K562 (cell line): Measurements from ENCODE around the gene CCT7. TPM values are rescaled to one million over a fixed set of nuclear protein-coding genes. Genes with fewer than 3 reads are reported as not detected.

ENCODE experiments used
- ATAC-seq: fragments of 200-7000 bp; cut with Tn5 transposase; 3 replicates; pipeline ENCODE4 v1.9.1; 2020; ENCODE audit warnings: moderate library complexity
- BruUV-seq: library from RNA; stranded (reverse); fragments of 400-500 nt; replicated peaks from 2 replicates; lab custom pipeline; 2021; lab: Mats Ljungman, UMichigan
- CTCF ChIA-PET: fragments of 300-600 bp; formaldehyde crosslinking; extraction: SDS; loops from one replicate; lab custom pipeline; 2021; ENCODE audit warnings: low intra/inter-chr PET ratio; lab: Yijun Ruan, JAX
- POLR2A ChIA-PET: fragments of 300-600, 350-650 bp; sonication (Branson Sonifier 250); formaldehyde crosslinking; extraction: SDS; loops from one replicate; lab custom pipeline; 2021; ENCODE audit warnings: antibody characterized with exemption, inconsistent platforms; lab: Yijun Ruan, JAX
- DNase-seq, 4 experiments: peaks; one replicate each; pipeline versions ENCODE4 v3.0.0 to v3.0.0-alpha.2; 2011 to 2018; ENCODE audit warnings: low spot score in 3 of 4, mixed read lengths in 3 of 4; ENCODE audit errors: extremely low read depth in 1 of 4
- FAIRE-seq: peaks from 2 replicates; lab custom pipeline; 2011; peaks lifted over from hg19 to GRCh38; lab: Jason Lieb, UNC
- H2AFZ ChIP-seq: 2 replicates; pipeline ENCODE4 v1.6.0; 2011; ENCODE audit warnings: low read depth, low read length, control low read depth, inconsistent platforms
- H3K27ac ChIP-seq: fragments of 200-600 bp; 3 replicates; pipeline ENCODE4 v1.8.0; 2011; ENCODE audit warnings: low read depth, mild to moderate bottlenecking, control low read depth, inconsistent platforms, low read length, moderate library complexity, mixed read lengths; ENCODE audit errors: extremely low read depth
- H3K27me3 ChIP-seq, 2 experiments: fragments of 300-600 bp in 1 of 2; 2 replicates in 1 of 2; 3 replicates in 1 of 2; pipeline versions ENCODE4 v1.6.0 to v1.8.0; 2011; ENCODE audit warnings: inconsistent platforms in 2 of 2, low read length in 2 of 2, mild to moderate bottlenecking in 1 of 2, mixed read lengths in 1 of 2, moderate library complexity in 1 of 2; ENCODE audit not compliant: control insufficient read depth in 2 of 2, insufficient read depth in 2 of 2
- H3K36me3 ChIP-seq: fragments of 300-600 bp; 3 replicates; pipeline ENCODE4 v1.8.0; 2011; ENCODE audit warnings: mild to moderate bottlenecking, low read length, inconsistent platforms; ENCODE audit not compliant: control insufficient read depth, insufficient read depth
- H3K4me1 ChIP-seq, 2 experiments: fragments of 200-600 bp in 1 of 2; replicated peaks in 1 of 2; 2 replicates in 1 of 2; 3 replicates in 1 of 2; pipeline versions ENCODE4 v1.5.1 to v1.8.0; 2011; ENCODE audit warnings: inconsistent platforms in 2 of 2, low read length in 2 of 2, mild to moderate bottlenecking in 1 of 2, mixed read lengths in 1 of 2, moderate library complexity in 1 of 2; ENCODE audit not compliant: control insufficient read depth in 2 of 2, insufficient read depth in 2 of 2
- H3K4me2 ChIP-seq: 2 replicates; pipeline ENCODE4 v1.6.1; 2011; ENCODE audit warnings: low read length, control low read depth, inconsistent platforms, mixed read lengths; ENCODE audit not compliant: insufficient read depth
- H3K4me3 ChIP-seq: fragments of 200-600 bp; sonication (generic), shearing (Covaris generic); 2 replicates; pipeline ENCODE4 v1.5.1; 2016; ENCODE audit warnings: control low read depth, inconsistent platforms
- H3K79me2 ChIP-seq: fragments of 200-600 bp; 3 replicates; pipeline ENCODE4 v1.8.0; 2011; ENCODE audit warnings: low read length, inconsistent platforms; ENCODE audit not compliant: control insufficient read depth, insufficient read depth
- H3K9ac ChIP-seq, 2 experiments: 2 replicates each; pipeline versions ENCODE4 v1.6.0 to v1.6.1; 2011; ENCODE audit warnings: low read depth in 2 of 2, low read length in 2 of 2, control low read depth in 1 of 2, inconsistent platforms in 1 of 2, mild to moderate bottlenecking in 1 of 2, mixed read lengths in 1 of 2; ENCODE audit not compliant: insufficient read depth in 1 of 2
- H3K9me1 ChIP-seq: one replicate; pipeline ENCODE4 v1.6.0; 2011; ENCODE audit warnings: inconsistent platforms, mild to moderate bottlenecking, low read length, moderate library complexity; ENCODE audit not compliant: control insufficient read depth, insufficient read depth
- H3K9me3 ChIP-seq: replicated peaks from 2 replicates; pipeline ENCODE4 v1.5.1; 2011; ENCODE audit warnings: low read depth, low read length, inconsistent platforms; ENCODE audit not compliant: control insufficient read depth, insufficient read depth
- H4K20me1 ChIP-seq: replicated peaks from 2 replicates; pipeline ENCODE4 v1.6.1; 2011; ENCODE audit warnings: low read length, inconsistent platforms, mixed read lengths; ENCODE audit not compliant: control insufficient read depth, insufficient read depth
- DMBX1 ChIP-seq: fragments of 250-450 bp; sonication (Bioruptor Pico); IDR thresholded peaks from 2 replicates; pipeline ENCODE4 v1.8.0; 2022; ENCODE audit warnings: inconsistent platforms, mild to moderate bottlenecking, moderate library complexity, borderline replicate concordance
- KAT7 ChIP-seq: sonication (generic); formaldehyde crosslinking; IDR thresholded peaks from 2 replicates; pipeline ENCODE4 v1.8.0; 2022; ENCODE audit warnings: missing genetic modification reagents, mild to moderate bottlenecking, borderline replicate concordance
- MAX ChIP-seq: sonication (generic); formaldehyde crosslinking; IDR thresholded peaks from 2 replicates; pipeline ENCODE4 v1.9.0; 2022; ENCODE audit warnings: mild to moderate bottlenecking, missing genetic modification reagents
- MCM2 ChIP-seq: fragments of 450-650 bp; IDR thresholded peaks from 2 replicates; pipeline ENCODE4 v1.6.1; 2017; ENCODE audit warnings: low read depth, mild to moderate bottlenecking
- SPI1 ChIP-seq: IDR thresholded peaks from 2 replicates; pipeline ENCODE4 v1.6.1; 2011; ENCODE audit warnings: low read depth, low read length, control low read depth, borderline replicate concordance
- WGBS: fragments of 100-300 bp; shearing (Covaris generic); methylation state at CpG from one replicate; pipeline ENCODE4 v1.1.6; 2016; ENCODE audit warnings: low coverage, mixed read lengths; ENCODE audit not compliant: insufficient coverage; ENCODE audit errors: missing lambda C conversion rate; 5-methylcytosine and 5-hydroxymethylcytosine counted together
- in situ Hi-C: fragments of 300-500 bp; cut with MboI; formaldehyde crosslinking; loops from 4 replicates; pipeline ENCODE4 v1.15.0; 2018; ENCODE audit warnings: inconsistent platforms, mixed read lengths
- intact Hi-C: fragments of 100-400 bp; cut with micrococcal nuclease; formaldehyde crosslinking; loops from 2 replicates; pipeline ENCODE4 v1.14.2; 2022
- polyA plus RNA-seq, 8 experiments: library from polyadenylated mRNA; depleted of rRNA in 4 of 8; stranded (reverse) in 5 of 8; unstranded in 3 of 8; fragments of >200 nt; fragmentation: Nextera tagmentation in 2 of 8; fragmentation: Illumina TruSeq in 1 of 8; extraction: Ambion mirVana in 2 of 8; extraction: Trizol in 1 of 8; gene quantifications; 2 replicates each; pipeline versions ENCODE4 v1.2.1 to v1.2.3, GENCODE V29; 2011 to 2014; ENCODE audit warnings: inconsistent platforms in 1 of 8, missing spikeins in 1 of 8
- total RNA-seq, 7 experiments: library from RNA; depleted of rRNA in 6 of 7; stranded (reverse); fragments of >200 nt in 6 of 7; fragmentation: Illumina TruSeq in 2 of 7; extraction: Trizol in 2 of 7; gene quantifications; 2 replicates each; pipeline versions ENCODE4 v1.2.1 to v1.2.3, GENCODE V29; 2011 to 2021; ENCODE audit warnings: low replicate concordance in 1 of 7

CCT7 gene
- total and polyA plus RNA-seq, 9 of the 15 experiments (the other 6 are each of a cell fraction or from before 2014, with no cell fraction given): 326 to 856 (median 638) TPM

- Histone ChIP-seq H3K36me3 (0 out of 3 replicates have a peak, but pooled peaks cover 2% of the 10 kb centered on the region), H3K4me2 (peak overlapping the region; percentile 72), H3K4me1 (peaks cover 3 to 20% of the 10 kb centered on the region in 2 experiments; a peak in 4 of 5 replicates), H3K9me1 (no peaks in the 10 kb centered on the region), H2AFZ (peak overlapping the region; percentile 93), H3K9ac (peak overlapping the region; percentile 50 to 90; a peak in 3 of 4 replicates), H3K4me3 (peak overlapping the region; percentile 58), H3K27me3 (no peaks in the 10 kb centered on the region), H3K79me2 (peaks cover 7% of the 10 kb centered on the region), H4K20me1 (peaks cover 7% of the 10 kb centered on the region; the same call in 1 of the 2 replicates), H3K9me3 (no peaks in the 10 kb centered on the region), H3K27ac (no peak overlapping the region)
- FAIRE-seq (peak; percentile 64), DNase-seq (peak in 1 of 4 experiments; percentile 27), ATAC-seq (peak; percentile 40)
- no peak for TF ChIP-seq MCM2
- no peak for TF ChIP-seq DMBX1 (CRISPR knock-in tag)
- TF ChIP-seq KAT7 (CRISPR knock-in tag): no peak
- peak; percentile 81 for TF ChIP-seq SPI1
- TF ChIP-seq MAX (CRISPR knock-in tag): peak; percentile 65
- in situ Hi-C loops: no loop called here
- POLR2A ChIA-PET: no interaction called here
- intact Hi-C loops: no loop called here
- CTCF ChIA-PET: no interaction called here
- no TSS peak for BruUV-seq
- WGBS: 35% methylated on average over 5 of the region's 5 CpGs
Measured at GRCh38 chr2:73285159-73285739, 51.1 kb downstream of the CCT7 start.
